H1 (cell line): Measurements from ENCODE around the gene PRKCD. TPM values are rescaled to one million over a fixed set of nuclear protein-coding genes. Genes with fewer than 3 reads are reported as not detected.

Experiments
- RFX5 ChIP-seq: IDR thresholded peaks from 2 replicates; pipeline ENCODE4 v1.6.1; 2011; ENCODE audit warnings: low read depth, low read length, improper control_type of control experiment, borderline replicate concordance
- TEAD4 ChIP-seq: IDR thresholded peaks from 2 replicates; pipeline ENCODE4 v1.6.1; 2012; ENCODE audit warnings: low read depth, low read length, inconsistent platforms, mixed read lengths
- polyA plus RNA-seq, 7 experiments: library from polyadenylated mRNA; depleted of rRNA in 3 of 7; stranded (reverse) in 5 of 7; unstranded in 2 of 7; fragments of >200 nt in 5 of 7; fragments of 200-250 nt in 2 of 7; gene quantifications; 1 replicate in 5 of 7; 2 replicates in 1 of 7; 4 replicates in 1 of 7; pipeline versions ENCODE4 v1.2.1 to v1.2.3, GENCODE V29; 2011 to 2013; ENCODE audit warnings: missing spikeins in 2 of 7, mixed read lengths in 2 of 7
- total RNA-seq: library from RNA; stranded (reverse); fragmentation: NEBNext Ultra II Directional; extraction: Animal tissue kit (Norgen Biotek cat#: 25700); gene quantifications from 2 replicates; pipeline ENCODE4 v1.2.1, GENCODE V29; 2021

The PRKCD gene
- total and polyA plus RNA-seq, 2 of the 8 experiments (the other 6 are each of a cell fraction or from before 2014, with no cell fraction given): 22.6 to 23.9 TPM

DNA sequence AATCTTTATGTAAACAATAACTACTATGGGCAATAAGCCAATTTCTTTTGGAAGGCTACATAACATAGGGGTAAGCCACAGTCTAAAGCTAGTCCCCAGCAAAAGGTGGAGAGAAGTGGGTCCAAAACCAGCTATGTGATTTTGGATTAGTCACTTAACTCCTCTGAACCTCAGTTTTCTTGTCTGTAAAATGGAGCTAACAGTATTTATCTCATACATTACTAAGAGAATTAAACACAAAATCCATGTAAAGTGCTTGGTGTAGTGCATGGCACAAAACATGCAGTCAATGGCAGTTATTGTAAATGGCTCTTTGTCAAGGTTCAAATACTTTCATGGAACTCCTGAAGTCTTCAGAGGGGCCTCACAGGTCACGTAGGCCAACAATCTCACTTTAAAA, 44.1 kb upstream of the PRKCD start (continued):
- no peak for TF ChIP-seq TEAD4
- TF ChIP-seq RFX5: no peak
